Endothelial cell of umbilical vein (primary cell): ENCODE data around the gene MOBP. TPM values are rescaled to one million over a fixed set of nuclear protein-coding genes. Genes with fewer than 3 reads are reported as not detected.

ENCODE experiments used
- BruUV-seq: library from RNA; stranded (reverse); fragments of 400-500 nt; replicated peaks from 2 replicates; lab custom pipeline; 2021; lab: Mats Ljungman, UMichigan
- CTCF ChIA-PET: fragments of 300-600, 350-600 bp; sonication (Branson Sonifier 250); formaldehyde crosslinking; loops from one replicate; lab custom pipeline; 2021; ENCODE audit warnings: antibody characterized with exemption, inconsistent platforms; lab: Charles Lee
- POLR2A ChIA-PET: fragments of 300-600, 350-600 bp; sonication (Branson Sonifier 250); formaldehyde crosslinking; loops from one replicate; lab custom pipeline; 2021; ENCODE audit warnings: antibody characterized with exemption, inconsistent platforms; lab: Charles Lee
- DNase-seq: peaks from one replicate; pipeline ENCODE4 v3.0.0-alpha.2; 2011; ENCODE audit warnings: low read depth, low spot score
- FAIRE-seq: peaks from 2 replicates; lab custom pipeline; 2011; peaks lifted over from hg19 to GRCh38; lab: Jason Lieb, UNC
- H2AFZ ChIP-seq: 2 replicates; pipeline ENCODE4 v1.6.0; 2012; ENCODE audit warnings: low read depth, low read length, control low read depth, inconsistent platforms
- H3K27ac ChIP-seq: 2 replicates; pipeline ENCODE4 v1.5.1; 2011; ENCODE audit warnings: low read depth, mild to moderate bottlenecking, control low read depth, low read length, moderate library complexity; ENCODE audit not compliant: insufficient read depth
- H3K27me3 ChIP-seq, 2 experiments: 2 replicates each; pipeline versions ENCODE4 v1.6.0 to v1.6.1; 2011; ENCODE audit warnings: low read length in 2 of 2, mixed read lengths in 1 of 2; ENCODE audit not compliant: control insufficient read depth in 2 of 2, insufficient read depth in 2 of 2
- H3K36me3 ChIP-seq, 2 experiments: 2 replicates in 1 of 2; 3 replicates in 1 of 2; pipeline ENCODE4 v1.5.1; 2011; ENCODE audit warnings: low read length in 2 of 2, mild to moderate bottlenecking in 1 of 2, moderate library complexity in 1 of 2; ENCODE audit not compliant: control insufficient read depth in 2 of 2, insufficient read depth in 2 of 2; ENCODE audit errors: extremely low read depth in 1 of 2
- H3K4me1 ChIP-seq: 3 replicates; pipeline ENCODE4 v1.5.1; 2011; ENCODE audit warnings: mild to moderate bottlenecking, low read length; ENCODE audit not compliant: control insufficient read depth, insufficient read depth; ENCODE audit errors: extremely low read depth
- H3K4me2 ChIP-seq: 2 replicates; pipeline ENCODE4 v1.6.1; 2011; ENCODE audit warnings: low read length, control low read depth, mixed read lengths; ENCODE audit not compliant: insufficient read depth
- H3K4me3 ChIP-seq, 3 experiments: fragments of 200-600 bp in 1 of 3; sonication (generic), shearing (Covaris generic) in 1 of 3; replicated peaks in 1 of 3; 2 replicates each; pipeline ENCODE4 v1.5.1; 2011 to 2016; ENCODE audit warnings: control low read depth in 3 of 3, low read length in 3 of 3, mild to moderate bottlenecking in 2 of 3, inconsistent platforms in 1 of 3, low read depth in 1 of 3, moderate library complexity in 1 of 3; ENCODE audit not compliant: insufficient read depth in 1 of 3
- H3K79me2 ChIP-seq: 2 replicates; pipeline ENCODE4 v1.6.0; 2012; ENCODE audit warnings: low read length, inconsistent platforms; ENCODE audit not compliant: control insufficient read depth, insufficient read depth
- H3K9ac ChIP-seq: replicated peaks from 2 replicates; pipeline ENCODE3; 2011; ENCODE audit warnings: low read length, control low read depth; ENCODE audit not compliant: insufficient read depth; ENCODE audit errors: extremely low read depth
- H3K9me1 ChIP-seq: replicated peaks from 3 replicates; pipeline ENCODE4 v1.6.0; 2011; ENCODE audit warnings: mild to moderate bottlenecking, low read length; ENCODE audit not compliant: control insufficient read depth, insufficient read depth; ENCODE audit errors: extremely low read depth
- H3K9me3 ChIP-seq: replicated peaks from 2 replicates; pipeline ENCODE4 v1.5.1; 2012; ENCODE audit warnings: low read length, inconsistent platforms; ENCODE audit not compliant: control insufficient read depth, insufficient read depth
- H4K20me1 ChIP-seq: replicated peaks from 2 replicates; pipeline ENCODE3; 2011; ENCODE audit warnings: mild to moderate bottlenecking, low read length; ENCODE audit not compliant: control insufficient read depth, insufficient read depth; ENCODE audit errors: extremely low read depth
- EZH2 ChIP-seq: IDR thresholded peaks from 2 replicates; pipeline ENCODE4 v1.6.1; 2012; ENCODE audit warnings: borderline replicate concordance, low read depth, mild to moderate bottlenecking, moderate library complexity, low read length, inconsistent platforms; ENCODE audit not compliant: severe bottlenecking
- FOS ChIP-seq: IDR thresholded peaks from 2 replicates; pipeline ENCODE4 v1.6.1; 2011; ENCODE audit warnings: mild to moderate bottlenecking, low read length, moderate library complexity, borderline replicate concordance; ENCODE audit not compliant: insufficient read depth
- GATA2 ChIP-seq: IDR thresholded peaks from 2 replicates; pipeline ENCODE4 v1.7.0; 2011; ENCODE audit warnings: low read depth, mild to moderate bottlenecking, moderate library complexity, mixed read lengths, low read length; ENCODE audit not compliant: insufficient read length, insufficient read depth
- JUN ChIP-seq: IDR thresholded peaks from 2 replicates; pipeline ENCODE4 v1.6.1; 2011; ENCODE audit warnings: borderline replicate concordance, low read depth; ENCODE audit not compliant: insufficient read length, insufficient read depth
- MYC ChIP-seq: IDR thresholded peaks from one replicate; pipeline ENCODE4 v1.6.1; 2011; ENCODE audit warnings: mild to moderate bottlenecking, low read depth, low read length
- POLR2A ChIP-seq: IDR thresholded peaks from 2 replicates; pipeline ENCODE4 v1.6.1; 2012; ENCODE audit warnings: low read depth, mild to moderate bottlenecking, control low read depth, low read length
- POLR2AphosphoS5 ChIP-seq: IDR thresholded peaks from 2 replicates; pipeline ENCODE4 v1.6.1; 2012; ENCODE audit warnings: low read depth, mild to moderate bottlenecking, control low read depth, low read length, moderate library complexity; ENCODE audit not compliant: insufficient read depth
- dilution Hi-C: fragments of 300-500 bp; cut with MboI; formaldehyde crosslinking; loops from one replicate; pipeline ENCODE4 v1.15.0; 2019; ENCODE audit warnings: low sequenced_read_pairs; ENCODE audit not compliant: extremely low pct_ligation_motif_present
- intact Hi-C: fragments of 100-400 bp; cut with micrococcal nuclease; formaldehyde crosslinking; loops from one replicate; pipeline ENCODE4 v1.10.0; 2022
- polyA plus RNA-seq, 4 experiments: library from polyadenylated mRNA; depleted of rRNA in 3 of 4; stranded (reverse) in 3 of 4; unstranded in 1 of 4; fragments of >200 nt; gene quantifications; 2 replicates each; pipeline versions ENCODE4 v1.2.1 to v1.2.3, GENCODE V29; 2011 to 2012; ENCODE audit warnings: missing spikeins in 1 of 4
- total RNA-seq: library from RNA; stranded (reverse); gene quantifications from 2 replicates; pipeline ENCODE4 v1.2.3, GENCODE V29; 2021
- TF ChIP-seq, protein P1 (sequence below), 2 donors: IDR thresholded peaks; 1 replicate in 1 of 2; 2 replicates in 1 of 2; pipeline ENCODE4 v1.5.1; 2011; ENCODE audit warnings: low read length in 2 of 2, mild to moderate bottlenecking in 2 of 2, moderate library complexity in 2 of 2, control low read depth in 1 of 2, inconsistent platforms in 1 of 2, low read depth in 1 of 2; ENCODE audit not compliant: insufficient read depth in 1 of 2; ENCODE audit errors: extremely low read depth in 1 of 2
- TF ChIP-seq, protein P2 (sequence below): IDR thresholded peaks from 2 replicates; pipeline ENCODE4 v1.6.1; 2011; ENCODE audit not compliant: insufficient read depth, insufficient read length

The MOBP gene
- total and polyA plus RNA-seq, 2 donors (not counting 3 experiments of a cell fraction or from before 2014, with no cell fraction given): 2.0 to 2.3 TPM

DNA sequence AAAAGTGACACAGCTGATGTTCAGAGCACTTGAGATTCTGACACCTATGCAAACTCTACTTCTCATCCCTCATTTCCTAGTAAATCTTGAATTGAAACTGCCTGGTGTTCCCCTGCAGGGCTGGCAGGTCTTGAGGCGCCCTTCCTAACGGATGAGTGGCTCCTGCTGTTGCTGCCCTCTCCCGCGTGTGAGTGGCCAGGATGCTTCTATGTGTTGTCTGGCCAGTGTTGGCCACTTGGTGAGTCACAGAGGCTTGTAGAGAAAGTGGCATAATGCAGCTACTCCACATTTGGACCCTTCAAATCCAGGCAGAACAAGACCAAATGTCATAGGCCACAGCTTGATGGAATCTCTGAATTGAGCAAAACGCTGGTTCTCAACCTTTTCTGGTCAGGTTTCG is 63.6 kb downstream of the MOBP start:
- intact Hi-C loops: loop anchor here (1.0 to 10.0 kb wide), 3 partner anchors 108 to 974 kb away; partner anchors contain the start of gene ZNF620
- TF ChIP-seq, protein P1, sequence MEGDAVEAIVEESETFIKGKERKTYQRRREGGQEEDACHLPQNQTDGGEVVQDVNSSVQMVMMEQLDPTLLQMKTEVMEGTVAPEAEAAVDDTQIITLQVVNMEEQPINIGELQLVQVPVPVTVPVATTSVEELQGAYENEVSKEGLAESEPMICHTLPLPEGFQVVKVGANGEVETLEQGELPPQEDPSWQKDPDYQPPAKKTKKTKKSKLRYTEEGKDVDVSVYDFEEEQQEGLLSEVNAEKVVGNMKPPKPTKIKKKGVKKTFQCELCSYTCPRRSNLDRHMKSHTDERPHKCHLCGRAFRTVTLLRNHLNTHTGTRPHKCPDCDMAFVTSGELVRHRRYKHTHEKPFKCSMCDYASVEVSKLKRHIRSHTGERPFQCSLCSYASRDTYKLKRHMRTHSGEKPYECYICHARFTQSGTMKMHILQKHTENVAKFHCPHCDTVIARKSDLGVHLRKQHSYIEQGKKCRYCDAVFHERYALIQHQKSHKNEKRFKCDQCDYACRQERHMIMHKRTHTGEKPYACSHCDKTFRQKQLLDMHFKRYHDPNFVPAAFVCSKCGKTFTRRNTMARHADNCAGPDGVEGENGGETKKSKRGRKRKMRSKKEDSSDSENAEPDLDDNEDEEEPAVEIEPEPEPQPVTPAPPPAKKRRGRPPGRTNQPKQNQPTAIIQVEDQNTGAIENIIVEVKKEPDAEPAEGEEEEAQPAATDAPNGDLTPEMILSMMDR (IDR thresholded peaks at IDR 0.05; ENCODE audit: extremely low read depth in 1 of 2, insufficient read depth in 1 of 2, low read depth in 1 of 2, low read length in 2 of 2): no peak
- no peak for TF ChIP-seq FOS
- TF ChIP-seq EZH2: no peak
- no peak for TF ChIP-seq JUN
- no peak for TF ChIP-seq MYC
- no peak for TF ChIP-seq GATA2
- TF ChIP-seq POLR2A: no peak
- TF ChIP-seq POLR2AphosphoS5: no peak
- TF ChIP-seq, protein P2, sequence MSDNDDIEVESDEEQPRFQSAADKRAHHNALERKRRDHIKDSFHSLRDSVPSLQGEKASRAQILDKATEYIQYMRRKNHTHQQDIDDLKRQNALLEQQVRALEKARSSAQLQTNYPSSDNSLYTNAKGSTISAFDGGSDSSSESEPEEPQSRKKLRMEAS: no peak
- DNase-seq: no peak
- peak overlapping the region; percentile 84 for H3K27ac ChIP-seq
- H3K4me3 ChIP-seq: no peak overlapping the region
- no peaks in the 10 kb centered on the region for H3K9me3 ChIP-seq
- ChIA-PET POLR2A (no interaction called here), CTCF (interaction anchor here (0.9 to 2.6 kb wide), 7 partner anchors 9 to 778 kb away, joined by 3 to 21 read pairs (median 5); partner anchors contain the start of gene EIF1B)
- no TSS peak for BruUV-seq
- no peaks in the 10 kb centered on the region for H3K36me3 ChIP-seq
- H3K9me1 ChIP-seq: no peaks in the 10 kb centered on the region
- no peak for FAIRE-seq
- dilution Hi-C loops: no loop called here
- no peaks in the 10 kb centered on the region for H3K79me2 ChIP-seq
- no peak overlapping the region for H3K9ac ChIP-seq
- H2AFZ ChIP-seq: no peak overlapping the region
- no peaks in the 10 kb centered on the region for H4K20me1 ChIP-seq
- H3K4me1 ChIP-seq: peaks cover 27% of the 10 kb centered on the region
- no peak overlapping the region for H3K4me2 ChIP-seq
- H3K27me3 ChIP-seq: no peaks in the 10 kb centered on the region
